ENCODE data around the gene GSTA4. TPM values are rescaled to one million over a fixed set of nuclear protein-coding genes. Genes with fewer than 3 reads are reported as not detected.

The GSTA4 gene
- total RNA-seq, 5 donors from 2014 or later (not counting 1 experiment from before 2014, with no cell fraction given), result 0.35 to 0.85 (median 0.65) TPM

- Histone ChIP-seq H3K27me3 (replicated peaks in 1 of 2; ENCODE audit: control insufficient read depth in 2 of 2, extremely low read depth in 1 of 2, insufficient read depth in 2 of 2, low read length in 1 of 2) (peaks cover 0 to 8% of the 10 kb centered on the region in 2 experiments), H3K36me3 (ENCODE audit: control insufficient read depth in 2 of 2, extremely low read depth in 1 of 2, insufficient read depth in 1 of 2, low read length in 1 of 2) (no peaks in the 10 kb centered on the region), H3K4me1 (ENCODE audit: control insufficient read depth in 1 of 2, extremely low read depth in 1 of 2, insufficient read depth in 2 of 2, low read length in 2 of 2) (peaks cover 30 to 32% of the 10 kb centered on the region in 2 experiments), H3K27ac (ENCODE audit: low read length) (no peak overlapping the region), H3K4me3 (ENCODE audit: control insufficient read depth in 1 of 2, extremely low read depth in 1 of 2, low read length in 1 of 2) (peak overlapping the region in 1 of 2 donors; percentile 0), H3K9me3 (no peaks in the 10 kb centered on the region)
- peak in 27 of 35 experiments; percentile 3 to 77 (median 22) for DNase-seq
- CTCF ChIA-PET, result interaction anchor here (0.5 to 1.9 kb wide), 6 partner anchors 10 to 182 kb away, joined by 3 to 17 read pairs (median 4); partner anchors contain the start of gene GSTA4 (in 1 of the 2)
- Mint-ChIP-seq H3K9me3 (no peaks in the 10 kb centered on the region), H3K4me3 (peak overlapping the region; percentile 46 to 66 (median 53)), H3K36me3 (no peaks in the 10 kb centered on the region), H3K4me1 (peaks cover 38 to 41% (median 38%) of the 10 kb centered on the region in 3 donors), H3K27ac (peak overlapping the region in 1 of 2 donors; percentile 15), H3K27me3 (peaks cover 22 to 25% of the 10 kb centered on the region in 2 donors)
- WGBS (ENCODE audit: insufficient coverage), result 0% methylated on average over 1 of the region's 3 CpGs
- ATAC-seq (replicated peaks in 1 of 4), result peak; percentile 64 to 98 (median 94)
- POLR2A ChIA-PET, result interaction anchor here (0.6 to 1.4 kb wide), 2 partner anchors 11 to 375 kb away, joined by 3 to 7 read pairs; partner anchors contain the start of gene GSTA4 (in 1 of the 2)
These were observed 10.8 kb downstream of the GSTA4 start for GRCh38 chr6:52984247-52984646.

GRCh38 chr6:52983159-52983848 is 11.8 kb downstream of the GSTA4 start:
- Mint-ChIP-seq H3K27me3 (peaks cover 22 to 32% of the 10 kb centered on the region in 2 donors), H3K36me3 (no peaks in the 10 kb centered on the region), H3K27ac (no peak overlapping the region), H3K9me3 (no peaks in the 10 kb centered on the region), H3K4me1 (peaks cover 38 to 41% (median 38%) of the 10 kb centered on the region in 3 donors), H3K4me3 (peak overlapping the region in 2 of 3 donors; percentile 9 to 66)
- 94% methylated on average over 4 of the region's 5 CpGs for WGBS (ENCODE audit: insufficient coverage)
- ATAC-seq (replicated peaks in 1 of 4) (no peak), DNase-seq (no peak)
- H3K4me1 ChIP-seq (ENCODE audit: control insufficient read depth in 1 of 2, extremely low read depth in 1 of 2, insufficient read depth in 2 of 2, low read length in 2 of 2), result peaks cover 30 to 32% of the 10 kb centered on the region in 2 experiments
- ChIA-PET POLR2A (interaction anchor here in 1 of 2 donors (0.6 to 1.4 kb wide), 2 partner anchors 12 to 357 kb away, joined by 3 to 7 read pairs; partner anchors contain the start of gene GSTA4), CTCF (interaction anchor here (0.5 to 1.9 kb wide), 5 partner anchors 11 to 363 kb away, joined by 3 to 17 read pairs (median 4); partner anchors contain the start of gene GSTA4 (in 1 of the 2))
- H3K9me3 ChIP-seq, result no peaks in the 10 kb centered on the region
- H3K27me3 ChIP-seq (replicated peaks in 1 of 2; ENCODE audit: control insufficient read depth in 2 of 2, extremely low read depth in 1 of 2, insufficient read depth in 2 of 2, low read length in 1 of 2), result peaks cover 0 to 8% of the 10 kb centered on the region in 2 experiments
- H3K36me3 ChIP-seq (ENCODE audit: control insufficient read depth in 2 of 2, extremely low read depth in 1 of 2, insufficient read depth in 1 of 2, low read length in 1 of 2), result no peaks in the 10 kb centered on the region
- H3K4me3 ChIP-seq (ENCODE audit: control insufficient read depth in 1 of 2, extremely low read depth in 1 of 2, low read length in 1 of 2), result no peak overlapping the region
- H3K27ac ChIP-seq (ENCODE audit: low read length), result no peak overlapping the region

DNA sequence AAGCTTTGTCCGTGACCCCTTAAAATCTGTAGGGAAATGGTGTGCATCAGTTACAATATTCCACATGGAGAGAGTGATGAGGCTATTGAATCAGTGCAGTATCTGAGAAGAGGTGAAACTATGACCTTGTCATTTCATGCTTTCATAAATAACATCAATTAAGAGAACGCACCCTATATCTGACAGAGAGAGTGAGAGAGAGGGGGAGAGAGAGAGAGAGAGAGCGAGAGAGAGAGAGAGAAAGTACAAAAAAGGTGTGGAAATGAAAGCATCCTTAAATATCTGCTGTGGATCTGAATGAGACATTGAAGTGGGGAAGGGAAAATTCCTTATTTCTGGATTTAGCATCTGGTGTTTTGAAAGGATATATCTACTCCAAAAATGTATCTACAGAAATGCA is 12.4 kb downstream of the GSTA4 start:
- Mint-ChIP-seq H3K9me3 (no peaks in the 10 kb centered on the region), H3K36me3 (no peaks in the 10 kb centered on the region), H3K4me3 (peak overlapping the region in 2 of 3 donors; percentile 37 to 66), H3K27ac (peak overlapping the region in 1 of 2 donors; percentile 65), H3K27me3 (peaks cover 17 to 30% of the 10 kb centered on the region in 2 donors), H3K4me1 (peaks cover 38 to 41% (median 38%) of the 10 kb centered on the region in 3 donors)
- Histone ChIP-seq H3K27ac (ENCODE audit: low read length) (no peak overlapping the region), H3K4me3 (ENCODE audit: control insufficient read depth in 1 of 2, extremely low read depth in 1 of 2, low read length in 1 of 2) (no peak overlapping the region), H3K36me3 (ENCODE audit: control insufficient read depth in 2 of 2, extremely low read depth in 1 of 2, insufficient read depth in 1 of 2, low read length in 1 of 2) (no peaks in the 10 kb centered on the region), H3K4me1 (ENCODE audit: control insufficient read depth in 1 of 2, extremely low read depth in 1 of 2, insufficient read depth in 2 of 2, low read length in 2 of 2) (peaks cover 30 to 32% of the 10 kb centered on the region in 2 experiments), H3K27me3 (replicated peaks in 1 of 2; ENCODE audit: control insufficient read depth in 2 of 2, extremely low read depth in 1 of 2, insufficient read depth in 2 of 2, low read length in 1 of 2) (peaks cover 0 to 8% of the 10 kb centered on the region in 2 experiments), H3K9me3 (no peaks in the 10 kb centered on the region)
- ChIA-PET POLR2A (no interaction called here), CTCF (interaction anchor here in 1 of 2 donors (1.2 kb wide), 1 partner anchor 11 kb away, joined by 3 read pairs; no protein-coding TSS in a partner anchor)
- 100% methylated on average over 1 of the region's 3 CpGs for WGBS (ENCODE audit: insufficient coverage)
- DNase-seq (no peak), ATAC-seq (replicated peaks in 1 of 4) (no peak)

DNA sequence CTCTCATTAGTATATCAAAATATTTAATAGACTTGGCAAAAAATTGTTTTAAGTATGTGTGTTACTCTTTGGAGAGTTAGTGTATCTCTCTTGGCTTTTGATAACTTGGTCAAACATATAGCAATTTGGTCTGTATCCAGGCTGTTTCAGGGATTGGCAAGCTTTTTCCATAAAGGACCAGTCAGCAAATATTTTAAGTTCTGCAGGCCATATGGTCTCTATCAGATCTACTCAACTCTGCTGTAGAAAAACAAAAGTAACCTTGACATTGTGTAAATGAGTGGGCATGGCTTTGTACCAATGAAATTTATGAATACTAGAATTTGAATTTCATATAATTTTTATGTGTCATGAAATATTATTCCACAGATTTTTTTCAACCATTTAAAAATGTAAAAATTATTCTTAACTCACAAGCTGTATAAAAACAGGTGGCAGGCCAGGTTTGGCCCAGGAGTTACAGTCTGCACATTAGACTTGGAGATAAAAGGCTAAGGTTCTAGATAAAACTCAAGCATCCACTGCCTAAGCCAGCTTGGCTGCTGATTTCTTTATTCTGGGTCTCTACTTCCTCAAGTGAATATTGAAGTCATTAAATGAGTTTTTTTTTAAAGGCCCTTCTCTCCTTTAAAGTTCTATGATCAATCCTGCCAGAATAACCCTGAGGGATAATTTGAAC is 13.7 kb downstream of the GSTA4 start:
- CTCF ChIA-PET, result interaction anchor here in 1 of 2 donors (1.2 kb wide), 1 partner anchor 13 kb away, joined by 3 read pairs; no protein-coding TSS in a partner anchor

DNA sequence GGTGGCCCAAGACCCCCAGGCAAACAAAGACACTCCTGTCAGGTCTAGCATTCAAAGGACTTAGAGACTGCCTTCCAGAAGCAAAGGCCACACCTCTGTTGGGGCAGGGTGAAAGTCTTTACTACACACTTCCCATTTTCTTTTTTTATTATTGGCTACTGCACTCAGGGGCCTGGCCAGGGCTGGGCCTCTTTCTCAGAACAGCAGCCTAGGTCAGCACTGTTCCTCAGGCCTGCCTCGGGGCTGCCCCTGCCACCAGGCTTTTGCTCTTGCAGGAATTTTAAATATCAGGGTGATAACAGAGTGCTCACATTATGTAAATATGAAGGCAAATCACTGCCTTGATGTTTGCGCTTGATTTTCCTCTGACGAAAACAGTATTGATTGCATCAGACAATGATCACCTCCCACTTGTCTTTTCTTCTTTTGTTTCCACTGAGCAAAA is 18.5 kb downstream of the GSTA4 start:
- no peaks in the 10 kb centered on the region for H3K36me3 ChIP-seq (ENCODE audit: control insufficient read depth in 2 of 2, extremely low read depth in 1 of 2, insufficient read depth in 1 of 2, low read length in 1 of 2)
- WGBS (ENCODE audit: insufficient coverage), result no CpG with 5 or more reads among the region's 3 CpGs
- no peaks in the 10 kb centered on the region for H3K4me1 ChIP-seq (ENCODE audit: control insufficient read depth in 1 of 2, extremely low read depth in 1 of 2, insufficient read depth in 2 of 2, low read length in 2 of 2)
- H3K4me1 Mint-ChIP-seq, result peaks cover 0 to 2% (median 0%) of the 10 kb centered on the region in 3 donors
- no peak for ATAC-seq (replicated peaks in 1 of 4)
- no peak overlapping the region for H3K4me3 ChIP-seq (ENCODE audit: control insufficient read depth in 1 of 2, extremely low read depth in 1 of 2, low read length in 1 of 2)
- peaks cover 1 to 13% of the 10 kb centered on the region in 2 donors for H3K27me3 Mint-ChIP-seq
- no peak overlapping the region for H3K27ac ChIP-seq (ENCODE audit: low read length)
- no peak overlapping the region for H3K4me3 Mint-ChIP-seq
- CTCF ChIA-PET, result no interaction called here
- POLR2A ChIA-PET, result no interaction called here
- H3K9me3 ChIP-seq, result no peaks in the 10 kb centered on the region
- peaks cover 0 to 4% of the 10 kb centered on the region in 2 experiments for H3K27me3 ChIP-seq (replicated peaks in 1 of 2; ENCODE audit: control insufficient read depth in 2 of 2, extremely low read depth in 1 of 2, insufficient read depth in 2 of 2, low read length in 1 of 2)
- H3K9me3 Mint-ChIP-seq, result no peaks in the 10 kb centered on the region
- no peak overlapping the region for H3K27ac Mint-ChIP-seq
- no peaks in the 10 kb centered on the region for H3K36me3 Mint-ChIP-seq
- DNase-seq, result no peak

More for the DNA sequence above, 13.7 kb downstream of the GSTA4 start:
- Histone ChIP-seq H3K9me3 (no peaks in the 10 kb centered on the region), H3K4me1 (ENCODE audit: control insufficient read depth in 1 of 2, extremely low read depth in 1 of 2, insufficient read depth in 2 of 2, low read length in 2 of 2) (peaks cover 29 to 30% of the 10 kb centered on the region in 2 experiments), H3K27ac (ENCODE audit: low read length) (no peak overlapping the region), H3K36me3 (ENCODE audit: control insufficient read depth in 2 of 2, extremely low read depth in 1 of 2, insufficient read depth in 1 of 2, low read length in 1 of 2) (no peaks in the 10 kb centered on the region), H3K27me3 (replicated peaks in 1 of 2; ENCODE audit: control insufficient read depth in 2 of 2, extremely low read depth in 1 of 2, insufficient read depth in 2 of 2, low read length in 1 of 2) (peaks cover 0 to under 1% of the 10 kb centered on the region in 2 experiments), H3K4me3 (ENCODE audit: control insufficient read depth in 1 of 2, extremely low read depth in 1 of 2, low read length in 1 of 2) (no peak overlapping the region)
- Mint-ChIP-seq H3K27me3 (peaks cover 10 to 23% of the 10 kb centered on the region in 2 donors), H3K27ac (no peak overlapping the region), H3K4me3 (no peak overlapping the region), H3K4me1 (peaks cover 37 to 38% (median 38%) of the 10 kb centered on the region in 3 donors), H3K36me3 (no peaks in the 10 kb centered on the region), H3K9me3 (no peaks in the 10 kb centered on the region)
- no peak for DNase-seq
- ATAC-seq (replicated peaks in 1 of 4), result no peak
- POLR2A ChIA-PET, result no interaction called here

GRCh38 chr6:52976149-52976548 is 18.9 kb downstream of the GSTA4 start:
- no peak for ATAC-seq (replicated peaks in 1 of 4)
- WGBS (ENCODE audit: insufficient coverage), result 81% methylated on average over 4 of the region's 4 CpGs
- H3K4me1 ChIP-seq (ENCODE audit: control insufficient read depth in 1 of 2, extremely low read depth in 1 of 2, insufficient read depth in 2 of 2, low read length in 2 of 2), result no peaks in the 10 kb centered on the region
- no peak for DNase-seq
- H3K9me3 Mint-ChIP-seq, result no peaks in the 10 kb centered on the region
- H3K4me1 Mint-ChIP-seq, result peaks cover 0 to 2% (median 0%) of the 10 kb centered on the region in 3 donors
- ChIA-PET CTCF (no interaction called here), POLR2A (no interaction called here)
- no peaks in the 10 kb centered on the region for H3K36me3 ChIP-seq (ENCODE audit: control insufficient read depth in 2 of 2, extremely low read depth in 1 of 2, insufficient read depth in 1 of 2, low read length in 1 of 2)
- no peak overlapping the region for H3K4me3 ChIP-seq (ENCODE audit: control insufficient read depth in 1 of 2, extremely low read depth in 1 of 2, low read length in 1 of 2)
- H3K4me3 Mint-ChIP-seq, result no peak overlapping the region
- H3K27ac Mint-ChIP-seq, result no peak overlapping the region
- H3K27me3 Mint-ChIP-seq, result peaks cover 1 to 13% of the 10 kb centered on the region in 2 donors
- peaks cover 0 to 4% of the 10 kb centered on the region in 2 experiments for H3K27me3 ChIP-seq (replicated peaks in 1 of 2; ENCODE audit: control insufficient read depth in 2 of 2, extremely low read depth in 1 of 2, insufficient read depth in 2 of 2, low read length in 1 of 2)
- H3K36me3 Mint-ChIP-seq, result no peaks in the 10 kb centered on the region
- H3K9me3 ChIP-seq, result no peaks in the 10 kb centered on the region
- H3K27ac ChIP-seq (ENCODE audit: low read length), result no peak overlapping the region

All from T-cell (primary cell).